K562 (cell line): Measurements from ENCODE around the gene COX4I2. TPM values are rescaled to one million over a fixed set of nuclear protein-coding genes. Genes with fewer than 3 reads are reported as not detected.

Source experiments
- ARHGAP35 ChIP-seq: fragments of 450-650 bp; IDR thresholded peaks from 2 replicates; pipeline ENCODE4 v1.6.1; 2018; ENCODE audit not compliant: partially characterized antibody
- CBFB ChIP-seq: sonication (generic); formaldehyde crosslinking; IDR thresholded peaks from 2 replicates; pipeline ENCODE4 v1.4.0; 2020; ENCODE audit warnings: mild to moderate bottlenecking, missing genetic modification reagents
- EHMT2 ChIP-seq: fragments of 450-650 bp; IDR thresholded peaks from 2 replicates; pipeline ENCODE4 v1.6.1; 2018; ENCODE audit warnings: antibody characterized with exemption
- GATAD2A ChIP-seq: fragments of 450-650 bp; IDR thresholded peaks from 2 replicates; pipeline ENCODE4 v1.6.1; 2017
- HCFC1 ChIP-seq: IDR thresholded peaks from 2 replicates; pipeline ENCODE4 v1.6.1; 2012; ENCODE audit warnings: low read depth, low read length, improper control_type of control experiment
- HDAC1 ChIP-seq, 2 experiments: fragments of 450-650 bp; IDR thresholded peaks; 2 replicates each; pipeline ENCODE4 v1.6.1; 2016 to 2017; ENCODE audit warnings: inconsistent platforms in 1 of 2, mild to moderate bottlenecking in 1 of 2, moderate library complexity in 1 of 2
- HLTF ChIP-seq: fragments of 450-650 bp; IDR thresholded peaks from 2 replicates; pipeline ENCODE4 v1.6.1; 2016
- PCBP2 ChIP-seq: fragments of 200-400 bp; formaldehyde crosslinking; IDR thresholded peaks from 2 replicates; pipeline ENCODE4 v1.6.1; 2018; ENCODE audit warnings: low read length, low read depth, mild to moderate bottlenecking, moderate library complexity; ENCODE audit not compliant: poor library complexity, severe bottlenecking
- PHB ChIP-seq: fragments of 250-450 bp; sonication (Bioruptor Pico); IDR thresholded peaks from 2 replicates; pipeline ENCODE4 v1.5.0; 2021
- PHB2 ChIP-seq: fragments of 450-650 bp; IDR thresholded peaks from 2 replicates; pipeline ENCODE4 v1.6.1; 2017; ENCODE audit warnings: low read depth
- SRSF1 ChIP-seq: fragments of 200-400 bp; formaldehyde crosslinking; IDR thresholded peaks from 2 replicates; pipeline ENCODE4 v1.6.1; 2017; ENCODE audit warnings: mild to moderate bottlenecking, low read depth, low read length, moderate library complexity
- STAT5A ChIP-seq: IDR thresholded peaks from 2 replicates; pipeline ENCODE4 v1.6.1; 2012; ENCODE audit warnings: low read length, inconsistent platforms, borderline replicate concordance
- TCF15 ChIP-seq: fragments of 250-450 bp; sonication (Bioruptor Pico); IDR thresholded peaks from 2 replicates; pipeline ENCODE4 v1.8.0; 2022; ENCODE audit warnings: moderate library complexity, mild to moderate bottlenecking, inconsistent platforms
- THAP12 ChIP-seq: fragments of 250-450 bp; sonication (Bioruptor Pico); IDR thresholded peaks from 2 replicates; pipeline ENCODE4 v1.9.0; 2021; ENCODE audit warnings: mild to moderate bottlenecking, inconsistent platforms
- ZBTB5 ChIP-seq: fragments of 450-650 bp; IDR thresholded peaks from 2 replicates; pipeline ENCODE4 v1.6.1; 2017; ENCODE audit warnings: antibody characterized with exemption
- ZFP91 ChIP-seq: sonication (generic); formaldehyde crosslinking; IDR thresholded peaks from 2 replicates; pipeline ENCODE4 v1.8.0; 2022; ENCODE audit warnings: mild to moderate bottlenecking, missing genetic modification reagents
- ZFPM2 ChIP-seq: fragments of 250-450 bp; sonication (Bioruptor Pico); IDR thresholded peaks from 2 replicates; pipeline ENCODE4 v1.5.1; 2022; ENCODE audit warnings: mild to moderate bottlenecking
- ZNF239 ChIP-seq: fragments of 250-450 bp; sonication (Bioruptor Pico); IDR thresholded peaks from 2 replicates; pipeline ENCODE4 v1.4.0; 2020; ENCODE audit warnings: mild to moderate bottlenecking
- ZNF354B ChIP-seq: fragments of 250-450 bp; sonication (Bioruptor Pico); IDR thresholded peaks from 2 replicates; pipeline ENCODE4 v1.4.0; 2020
- ZNF740 ChIP-seq, 3 experiments: fragments of 200-800 bp in 1 of 3; sonication (Bioruptor generic) in 1 of 3; sonication (generic) in 1 of 3; formaldehyde crosslinking in 1 of 3; IDR thresholded peaks; 2 replicates each; pipeline versions ENCODE4 v1.6.1 to v1.8.0; 2016 to 2022; ENCODE audit warnings: mild to moderate bottlenecking in 2 of 3, missing compliant biosample characterization in 2 of 3, missing genetic modification characterization in 2 of 3, missing genetic modification reagents in 1 of 3
- polyA plus RNA-seq, 8 experiments: library from polyadenylated mRNA; depleted of rRNA in 4 of 8; stranded (reverse) in 5 of 8; unstranded in 3 of 8; fragments of >200 nt; fragmentation: Nextera tagmentation in 2 of 8; fragmentation: Illumina TruSeq in 1 of 8; extraction: Ambion mirVana in 2 of 8; extraction: Trizol in 1 of 8; gene quantifications; 2 replicates each; pipeline versions ENCODE4 v1.2.1 to v1.2.3, GENCODE V29; 2011 to 2014; ENCODE audit warnings: inconsistent platforms in 1 of 8, missing spikeins in 1 of 8
- total RNA-seq, 7 experiments: library from RNA; depleted of rRNA in 6 of 7; stranded (reverse); fragments of >200 nt in 6 of 7; fragmentation: Illumina TruSeq in 2 of 7; extraction: Trizol in 2 of 7; gene quantifications; 2 replicates each; pipeline versions ENCODE4 v1.2.1 to v1.2.3, GENCODE V29; 2011 to 2021; ENCODE audit warnings: low replicate concordance in 1 of 7

The COX4I2 gene
- total and polyA plus RNA-seq, 9 of the 15 experiments (the other 6 are each of a cell fraction or from before 2014, with no cell fraction given), result not detected

GRCh38 chr20:31674895-31675827, 37.4 kb downstream of the COX4I2 start (continued):
- TF ChIP-seq ZBTB5 (0 out of 2 replicates have a peak, but pooled peaks have one; percentile 53), TCF15 (CRISPR knock-in tag) (no peak; the same call in 1 of the 2 replicates), HLTF (no peak), STAT5A (peak; percentile 80), HCFC1 (no peak), ZNF740 (CRISPR knock-in tag; IDR thresholded peaks at IDR 0.05) (no peak), ZNF740 (tag; IDR thresholded peaks at IDR 0.05) (peak in 1 of 2 experiments; percentile 78; a peak in 2 of 4 replicates), EHMT2 (no peak), THAP12 (CRISPR knock-in tag) (0 out of 2 replicates have a peak, but pooled peaks have one; percentile 8), ZNF354B (0 out of 2 replicates have a peak, but pooled peaks have one; percentile 10), PCBP2 (no peak), CBFB (CRISPR knock-in tag) (no peak), PHB2 (no peak; the same call in 1 of the 2 replicates), SRSF1 (no peak), ZNF239 (CRISPR knock-in tag) (peak; percentile 70), PHB (CRISPR knock-in tag) (no peak; the same call in 1 of the 2 replicates), ZFP91 (CRISPR knock-in tag) (no peak), HDAC1 (IDR thresholded peaks at IDR 0.05) (peak in 1 of 2 experiments; percentile 54; a peak in 2 of 4 replicates), ZFPM2 (CRISPR knock-in tag) (no peak), ARHGAP35 (no peak), GATAD2A (no peak; the same call in 1 of the 2 replicates)
